Islet of Langerhans (tissue), 1 donor: ENCODE measurements around the gene SWAP70.
"Not testable (repeated sequence)": the region's sequence is repeated elsewhere in the genome, so short reads cannot be mapped to it uniquely, and the experiment has no call there.

ENCODE experiments used
- FAIRE-seq: peaks from one replicate; lab custom pipeline; 2011; peaks lifted over from hg19 to GRCh38; lab: Jason Lieb, UNC

Gene SWAP70

DNA sequence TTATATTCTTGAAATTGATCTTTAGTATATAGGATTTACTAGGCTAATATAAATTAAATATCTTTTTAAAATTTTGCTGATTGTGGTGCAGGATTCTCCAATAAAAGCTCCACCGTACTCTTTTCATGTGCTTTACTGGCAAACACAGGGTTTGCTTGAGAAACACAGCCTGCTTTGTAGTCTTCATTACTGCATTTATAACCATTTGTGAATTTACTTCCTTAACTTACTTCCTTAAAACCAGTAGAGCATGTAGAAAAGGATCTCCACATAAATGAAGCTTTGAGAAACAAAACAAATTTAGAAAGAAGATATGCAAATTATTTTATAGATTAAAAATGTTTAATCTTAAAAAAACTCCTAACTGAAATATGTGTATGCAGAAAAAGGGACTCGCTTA is 28.8 kb downstream of the SWAP70 start:
- no peak for FAIRE-seq

DNA sequence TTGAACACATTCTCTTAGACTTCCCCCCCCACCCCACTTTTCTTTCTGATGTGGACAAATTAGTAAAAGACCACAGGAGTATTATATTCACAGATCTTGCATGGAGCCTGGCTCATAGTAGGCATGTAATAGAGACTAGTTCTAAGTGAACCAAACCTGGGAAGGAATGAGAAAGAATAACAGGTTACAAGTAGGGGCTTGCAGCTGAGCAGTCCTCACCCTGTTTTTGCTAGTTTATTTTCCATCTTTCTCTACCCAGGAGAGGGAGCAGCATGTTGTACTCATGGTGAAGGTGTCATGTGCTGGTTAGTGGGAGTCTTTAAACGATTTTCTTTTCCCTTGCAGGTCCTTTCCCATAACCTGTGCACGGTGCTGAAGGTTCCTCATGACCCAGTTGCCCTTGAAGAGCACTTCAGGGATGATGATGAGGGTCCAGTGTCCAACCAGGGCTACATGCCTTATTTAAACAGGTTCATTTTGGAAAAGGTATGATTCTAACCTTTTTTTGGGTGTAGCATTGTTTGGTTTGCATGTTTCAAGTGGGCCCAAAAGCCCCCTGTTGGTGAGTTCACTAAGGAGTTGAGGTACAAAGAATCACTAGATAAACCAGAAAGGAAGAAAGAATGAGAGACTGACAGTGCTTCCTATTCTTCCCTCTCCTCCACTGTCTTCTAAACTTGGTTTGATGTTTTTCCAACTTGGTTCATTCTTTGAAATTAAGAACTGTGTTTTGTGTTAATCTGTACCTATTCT is 30.1 kb downstream of the SWAP70 start:
- FAIRE-seq, result no peak

DNA sequence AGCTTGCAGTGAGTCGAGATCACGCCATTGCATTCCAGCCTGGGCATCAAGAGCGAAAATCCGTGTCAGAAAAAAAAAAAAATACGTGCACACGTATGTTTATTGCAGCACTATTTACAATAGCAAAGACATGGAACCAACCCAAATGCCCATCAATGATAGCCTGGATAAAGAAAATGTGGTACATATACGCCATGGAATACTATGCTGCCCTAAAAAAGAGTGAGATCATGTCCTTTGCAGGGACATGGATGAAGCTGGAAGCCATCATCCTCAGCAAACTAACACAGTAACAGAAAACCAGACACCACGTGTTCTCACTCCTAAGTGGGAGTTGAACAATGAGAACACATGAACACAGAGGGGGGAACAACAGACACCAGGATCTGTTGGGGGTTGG is 31.4 kb downstream of the SWAP70 start:
- FAIRE-seq, result not testable (repeated sequence)

DNA sequence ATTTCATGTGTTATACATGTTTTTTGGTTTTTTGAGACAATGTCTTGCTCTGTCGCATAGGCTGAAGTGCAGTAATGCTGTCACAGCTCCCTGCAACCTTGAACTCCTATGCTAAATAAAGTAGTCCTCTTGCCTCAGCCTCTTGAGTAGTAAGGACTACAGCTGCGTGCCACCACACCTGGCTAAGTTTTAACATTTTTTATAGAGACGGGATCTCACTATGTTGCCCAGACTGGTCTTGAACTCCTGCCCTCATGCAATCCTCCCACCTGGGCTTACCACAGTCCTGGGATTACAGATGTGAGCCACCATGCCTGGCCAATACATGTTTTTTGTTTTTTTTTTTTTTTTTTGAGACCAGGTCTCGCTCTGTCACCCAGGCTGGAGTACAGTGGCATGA is 33.9 kb downstream of the SWAP70 start:
- FAIRE-seq, result no peak

DNA sequence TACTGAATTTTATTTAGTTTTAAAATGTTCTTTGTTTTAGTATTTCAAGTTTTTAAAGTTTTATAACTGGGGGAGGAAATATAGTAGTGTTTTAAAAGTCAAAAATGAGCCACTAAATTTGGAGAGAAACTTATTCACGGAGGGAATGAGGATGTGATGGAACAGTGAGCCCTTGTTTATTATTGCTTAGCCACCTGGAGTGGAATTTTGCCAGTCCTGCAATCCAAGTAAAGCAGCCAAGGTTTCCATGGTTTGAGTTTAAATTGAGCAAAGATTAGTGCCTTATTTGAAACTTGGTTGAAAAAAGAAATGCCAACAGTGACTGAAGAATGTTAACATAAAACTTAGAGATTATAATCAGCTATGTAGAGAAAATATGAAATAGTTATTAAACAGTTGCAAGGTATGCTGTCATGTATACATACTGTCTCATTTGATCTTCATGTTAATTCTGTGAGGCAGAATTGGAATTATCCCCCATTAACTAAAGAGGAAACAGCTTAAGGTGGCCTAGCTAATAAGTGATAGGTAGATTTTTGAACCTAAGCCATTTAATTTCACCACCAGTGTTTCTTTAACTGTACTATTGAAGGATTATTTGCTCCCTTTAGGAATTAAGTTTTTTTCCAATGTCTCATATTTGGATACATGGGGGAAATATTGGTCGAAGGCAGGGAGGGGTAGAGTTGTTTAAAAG is 36.4 kb downstream of the SWAP70 start:
- no peak for FAIRE-seq

DNA sequence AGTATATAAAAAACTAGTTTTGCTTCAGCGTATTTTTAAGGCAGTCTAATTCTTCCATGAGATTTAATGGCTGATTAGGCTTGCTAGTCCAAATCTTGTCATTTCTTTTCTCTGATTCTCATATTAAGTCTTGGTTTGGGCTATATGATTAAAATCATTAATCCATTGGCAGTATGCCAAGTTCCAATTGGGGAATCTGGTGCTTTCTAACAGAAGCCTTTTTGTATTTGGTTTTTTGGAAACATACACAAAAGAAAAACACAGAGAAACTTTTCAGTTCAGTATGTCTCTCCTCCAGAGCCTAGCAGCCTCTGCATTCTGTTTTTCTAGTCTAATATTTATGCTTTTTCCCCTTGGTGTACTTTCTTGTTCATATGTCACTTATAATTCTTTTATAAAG is 37.9 kb downstream of the SWAP70 start:
- FAIRE-seq, result no peak

DNA sequence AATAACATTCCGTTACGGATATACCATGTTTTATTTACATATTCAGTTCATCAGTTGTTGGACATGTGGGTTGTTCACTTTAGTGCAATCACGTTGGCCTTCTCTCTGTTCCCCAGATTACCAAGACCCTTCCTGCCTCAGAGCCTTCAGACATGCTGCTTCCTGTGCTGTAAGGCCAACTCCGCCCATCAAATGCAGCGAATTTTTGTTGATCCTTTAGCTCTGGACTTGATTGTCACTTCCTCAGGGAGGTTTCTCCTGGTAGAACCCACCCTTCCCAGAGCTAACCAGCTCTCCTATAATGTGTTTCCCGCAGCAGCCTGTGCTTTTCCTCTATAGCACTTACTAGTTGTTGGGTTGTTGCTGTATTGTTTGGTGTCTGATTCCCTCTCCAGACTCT is 39.4 kb downstream of the SWAP70 start:
- no peak for FAIRE-seq

DNA sequence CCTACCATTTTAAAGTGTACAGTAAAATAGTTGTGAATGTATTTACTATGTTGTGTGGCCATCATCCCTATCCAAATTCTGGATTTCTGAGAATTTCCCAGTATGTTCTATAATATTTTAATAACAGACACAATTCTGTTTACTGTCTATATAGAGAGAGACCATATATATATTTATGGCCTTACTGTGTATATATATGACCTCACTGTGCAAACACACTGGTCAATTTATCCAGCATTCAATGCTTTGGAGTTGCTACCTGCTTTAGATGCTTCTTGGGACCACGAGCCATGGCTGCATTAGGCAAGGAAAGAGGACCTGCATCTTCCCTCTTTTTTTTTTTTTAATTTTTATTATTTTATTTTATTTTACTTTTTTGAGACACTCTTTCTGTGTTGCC is 40.2 kb downstream of the SWAP70 start:
- FAIRE-seq, result no peak

DNA sequence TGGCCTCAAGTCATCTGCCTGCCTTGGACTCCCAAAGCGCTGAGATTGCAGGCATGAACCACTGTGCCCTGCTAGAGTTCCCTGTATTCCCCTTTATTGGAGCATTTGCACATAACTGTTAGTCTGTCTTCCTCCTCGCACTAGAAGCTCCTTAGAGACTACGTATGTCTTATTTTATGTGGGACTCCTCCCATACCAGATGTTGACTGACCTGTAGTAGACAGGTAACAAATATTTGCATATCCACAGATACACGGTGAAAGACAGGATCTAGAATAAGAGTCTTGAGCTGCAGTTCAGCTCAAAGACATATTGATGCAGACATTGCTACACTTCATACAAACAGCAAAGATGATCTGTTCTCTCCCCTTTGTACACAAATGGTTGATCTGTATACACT is 40.7 kb downstream of the SWAP70 start:
- no peak for FAIRE-seq

DNA sequence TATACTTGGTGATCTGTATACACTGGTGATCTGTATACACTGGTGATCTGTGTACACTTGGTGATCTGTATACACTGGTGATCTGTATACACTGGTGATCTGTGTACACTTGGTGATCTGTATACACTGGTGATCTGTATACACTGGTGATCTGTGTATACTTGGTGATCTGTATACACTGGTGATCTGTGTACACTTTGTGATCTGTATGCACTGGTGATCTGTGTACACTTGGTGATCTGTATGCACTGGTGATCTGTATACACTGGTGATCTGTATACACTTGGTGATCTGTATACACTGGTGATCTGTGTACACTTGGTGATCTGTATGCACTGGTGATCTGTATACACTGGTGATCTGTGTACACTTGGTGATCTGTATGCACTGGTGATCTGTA is 41.5 kb downstream of the SWAP70 start:
- not testable (repeated sequence) for FAIRE-seq

DNA sequence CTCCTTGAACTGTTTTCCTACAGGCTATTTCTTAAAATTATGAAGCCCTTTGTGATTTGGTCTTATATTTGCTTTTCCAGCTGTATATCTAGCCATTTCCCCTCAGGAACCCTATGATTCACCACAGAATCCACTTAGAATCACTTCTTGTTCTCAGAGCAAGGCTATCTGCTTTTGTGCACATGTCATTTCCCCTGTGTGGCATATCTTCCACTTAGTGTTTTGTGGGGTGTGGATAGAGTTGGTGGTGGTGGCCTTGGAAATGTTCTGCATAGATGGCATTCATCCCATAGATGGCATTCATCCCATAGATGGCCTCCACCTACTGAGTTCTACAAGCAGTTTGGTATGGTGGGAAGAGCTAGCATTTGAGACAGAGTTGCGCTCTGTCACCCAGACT is 44.7 kb downstream of the SWAP70 start:
- no peak for FAIRE-seq

DNA sequence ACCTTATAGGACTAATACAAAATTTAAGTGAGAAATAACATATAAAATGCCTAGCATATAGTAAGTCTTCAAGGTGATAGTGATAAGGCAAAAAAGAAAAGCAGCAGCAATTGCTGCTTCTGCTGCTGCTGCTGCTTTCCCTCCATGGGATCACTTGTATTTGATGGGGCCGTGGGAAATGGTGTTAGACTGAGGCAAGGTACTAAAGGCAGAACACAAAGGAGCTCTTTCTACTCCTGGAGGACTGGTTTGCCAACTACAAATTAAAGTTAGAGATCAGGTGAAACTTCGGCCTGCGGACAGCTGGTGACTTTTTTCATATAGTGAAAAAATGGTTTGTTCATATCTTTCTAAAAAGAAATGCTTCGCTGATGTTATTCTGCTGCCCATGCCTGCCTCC is 46.3 kb downstream of the SWAP70 start:
- no peak for FAIRE-seq

DNA sequence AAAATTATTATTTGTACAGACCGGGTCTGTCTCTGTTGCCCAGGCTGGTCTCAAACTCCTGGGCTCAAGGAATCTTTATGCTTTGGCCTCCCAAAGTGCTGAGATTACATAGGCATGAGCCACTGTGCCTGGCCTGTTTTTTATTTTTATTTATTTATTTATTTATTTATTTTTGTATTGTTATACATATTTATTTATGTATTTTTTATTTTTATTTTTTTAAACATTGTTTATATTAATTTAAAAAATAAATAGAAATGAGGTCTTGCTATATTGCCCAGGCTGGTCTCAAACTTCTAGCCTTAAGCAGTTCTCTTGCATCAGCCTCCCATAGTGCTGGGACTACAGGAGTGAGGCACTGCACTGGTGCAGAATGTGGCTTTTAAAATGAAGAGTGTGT is 47.0 kb downstream of the SWAP70 start:
- FAIRE-seq, result no peak

DNA sequence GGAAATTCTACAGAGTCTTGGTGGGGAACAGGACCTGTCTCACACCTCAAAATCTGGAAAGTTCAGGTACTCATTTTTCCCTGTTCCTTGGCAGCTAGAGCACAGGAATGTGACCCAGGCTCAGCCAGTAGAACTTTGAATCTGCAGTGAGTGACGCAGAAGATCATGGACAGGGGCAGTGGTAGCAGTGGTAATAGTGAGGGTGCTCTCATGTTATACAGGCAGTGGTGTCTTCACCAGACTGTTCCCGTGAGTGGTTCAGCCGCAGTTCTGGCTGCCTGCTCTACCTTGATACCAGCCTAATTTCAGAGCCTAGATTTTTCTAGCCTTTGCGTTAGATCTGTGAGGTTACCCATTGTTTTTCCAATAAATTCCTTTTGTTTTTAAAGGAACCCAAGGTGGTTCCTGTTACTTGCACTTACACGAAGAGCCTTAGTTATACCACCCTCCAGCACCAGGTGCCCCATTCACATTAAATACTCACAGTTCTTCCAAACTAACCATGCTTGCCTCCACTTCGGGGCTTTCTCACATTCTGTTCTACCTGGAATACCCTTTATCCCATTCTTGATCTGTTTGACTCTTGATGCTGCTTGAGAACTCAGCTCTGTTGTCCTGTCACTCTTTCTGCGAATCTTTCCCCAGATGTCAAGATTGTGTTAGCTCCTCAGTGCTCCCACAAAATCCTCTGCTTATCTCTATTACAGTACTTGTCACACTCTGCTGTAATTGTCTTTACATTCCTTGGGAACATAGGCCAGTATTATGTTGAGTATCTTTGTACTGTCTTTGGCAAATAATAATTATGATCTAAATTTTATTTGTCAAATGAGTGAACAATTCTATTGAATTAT is 47.8 kb downstream of the SWAP70 start:
- FAIRE-seq, result no peak

DNA sequence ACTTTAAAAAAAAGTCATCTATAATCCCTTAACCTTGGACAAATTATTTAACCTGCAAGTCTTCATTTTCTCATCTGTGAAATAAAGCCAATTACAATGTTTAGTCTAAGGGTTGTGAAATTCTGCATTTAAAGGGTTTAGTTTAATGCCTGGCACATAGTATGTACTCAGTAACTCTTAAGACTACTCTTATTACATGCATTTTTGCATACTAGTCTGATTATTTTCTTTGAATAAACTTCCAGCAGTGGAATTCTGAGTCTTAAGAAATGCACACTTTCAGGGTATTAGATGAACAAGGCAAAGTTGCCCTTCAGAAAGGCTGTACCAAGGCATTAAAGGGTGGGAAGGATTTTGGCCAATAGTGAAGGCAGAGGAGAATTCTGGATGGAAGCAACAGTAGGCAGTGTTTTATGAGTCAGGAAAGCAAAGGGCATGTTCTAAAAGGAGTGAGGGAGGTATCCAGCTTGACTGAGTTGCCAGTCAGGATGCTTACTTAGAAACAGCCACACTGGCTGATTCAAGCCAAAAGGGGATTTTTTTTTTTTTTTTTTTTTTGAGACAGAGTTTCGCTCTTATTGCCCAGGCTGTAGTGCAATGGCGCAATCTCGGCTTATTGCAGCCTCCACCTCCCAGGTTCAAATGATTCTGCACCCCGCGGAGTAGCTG is 50.5 kb downstream of the SWAP70 start:
- FAIRE-seq, result no peak

DNA sequence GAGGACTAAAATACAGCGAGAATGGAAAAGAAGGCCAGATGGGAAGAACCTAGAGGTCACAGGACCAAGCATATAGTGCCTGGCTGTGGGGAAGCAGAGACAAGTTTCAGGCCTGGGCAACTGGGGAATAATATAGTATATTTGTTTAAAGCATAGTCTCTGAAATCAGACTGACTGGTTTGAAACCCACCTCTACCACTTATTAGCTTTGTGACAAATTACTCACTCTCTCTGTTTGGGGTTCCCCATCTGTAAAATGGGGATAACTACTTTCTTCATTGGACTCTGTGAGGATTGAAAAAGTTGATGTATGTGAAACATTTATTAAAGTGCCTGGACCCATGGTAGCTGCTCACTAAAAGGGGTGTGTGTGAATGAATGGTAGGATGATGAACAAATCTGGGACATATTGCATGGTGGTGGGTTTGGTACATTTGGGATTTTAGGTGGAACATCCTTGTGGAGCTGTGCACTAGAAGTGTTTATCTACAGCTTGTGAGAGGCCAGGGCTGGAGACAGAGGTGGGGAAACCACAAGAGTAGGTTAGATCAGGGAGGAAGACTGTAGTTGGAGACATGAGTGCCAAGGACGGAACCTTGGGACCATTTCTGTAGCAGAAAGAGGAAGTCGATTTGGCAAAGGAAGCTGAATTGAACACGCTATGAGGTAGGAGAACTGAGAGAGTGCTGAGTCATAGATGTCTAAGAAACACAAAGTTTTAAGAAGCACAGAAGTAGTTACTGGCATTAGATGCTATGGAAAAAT is 52.6 kb downstream of the SWAP70 start:
- FAIRE-seq, result no peak

DNA sequence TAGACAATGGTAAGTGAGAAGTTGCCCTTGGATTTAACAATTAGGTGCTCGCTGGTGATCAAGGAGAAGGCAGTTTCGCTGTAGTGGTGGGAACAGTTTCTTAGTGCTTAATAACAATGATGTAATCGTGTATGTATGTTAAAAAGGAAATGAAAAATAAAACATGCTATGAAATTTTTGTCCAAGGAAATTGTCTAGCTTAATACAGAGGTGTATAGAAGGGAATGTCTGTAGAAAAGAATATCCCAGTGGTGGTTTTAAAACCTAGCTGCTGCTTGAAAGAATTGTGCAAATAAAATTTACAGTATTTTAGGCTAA is 53.1 kb downstream of the SWAP70 start:
- no peak for FAIRE-seq

DNA sequence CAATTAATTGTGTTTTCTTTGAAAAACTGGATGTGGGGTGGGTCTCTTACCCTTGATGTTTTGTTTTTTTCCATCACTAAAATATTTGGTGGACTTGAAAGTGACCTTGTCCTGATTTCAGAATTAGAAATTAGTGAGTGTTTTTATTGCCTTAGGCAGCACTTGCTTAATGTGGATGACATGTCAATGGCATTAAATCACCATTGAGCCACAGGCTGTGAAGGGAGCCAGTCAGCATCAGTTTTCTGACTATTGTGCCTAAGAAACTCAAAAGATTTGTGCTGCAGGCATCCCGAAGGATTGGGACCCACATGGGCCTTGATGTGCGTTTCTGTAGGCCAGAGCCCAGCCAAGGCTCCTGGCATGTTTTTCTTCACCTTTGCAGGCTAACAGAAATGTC is 53.8 kb downstream of the SWAP70 start:
- no peak for FAIRE-seq

DNA sequence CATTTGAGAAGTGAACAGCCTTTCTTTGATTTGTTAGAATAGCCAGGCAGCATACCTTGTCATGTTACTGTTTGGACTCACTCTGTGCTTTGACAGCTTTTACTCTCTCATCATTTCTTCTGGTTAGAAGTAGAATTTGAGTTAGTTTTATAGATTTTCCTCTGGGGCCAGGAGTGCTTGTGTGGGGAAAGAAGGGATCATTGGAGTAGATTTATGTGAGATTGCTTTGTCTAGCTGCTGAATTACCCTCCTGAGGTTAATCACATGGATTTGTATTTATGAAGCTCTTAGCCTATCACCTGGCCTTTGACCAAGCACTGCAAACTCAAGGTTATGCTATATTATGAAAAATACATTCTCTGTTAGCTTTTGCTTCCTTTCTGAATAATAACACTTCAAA is 54.3 kb downstream of the SWAP70 start:
- no peak for FAIRE-seq

DNA sequence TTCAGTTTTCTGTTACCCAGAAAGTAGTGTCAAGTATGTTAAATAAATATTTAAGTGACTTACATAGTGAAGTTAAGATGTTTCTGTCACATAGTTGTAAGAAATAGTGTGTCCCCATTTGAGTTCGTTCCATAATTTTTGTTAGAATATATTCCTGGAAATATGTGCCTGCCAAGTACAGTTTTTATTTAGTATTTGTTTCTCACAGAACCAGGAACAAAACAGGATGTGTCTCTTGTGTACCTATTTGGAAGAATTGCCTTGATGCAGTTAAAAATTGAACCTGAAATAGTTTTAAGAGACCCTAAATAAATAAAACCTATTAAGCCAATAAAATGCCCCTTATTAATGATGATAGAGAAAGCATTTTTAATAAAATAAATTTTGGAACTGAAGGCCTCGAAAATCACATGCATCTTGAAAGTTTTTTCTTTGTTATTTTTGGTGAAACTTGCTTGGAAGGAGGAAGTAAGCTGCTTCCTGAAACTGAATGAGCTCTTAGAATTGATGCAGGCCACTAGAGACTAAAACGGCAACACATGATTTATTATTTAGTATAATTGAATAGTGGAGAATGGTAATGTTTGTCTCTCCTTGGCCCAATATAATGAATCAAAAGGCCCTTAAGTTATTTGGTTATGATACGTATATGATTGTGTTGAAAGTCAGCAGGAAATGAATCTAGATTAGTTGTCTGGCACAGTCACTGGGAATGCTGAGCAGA is 55.9 kb downstream of the SWAP70 start:
- FAIRE-seq, result peak; percentile 13

DNA sequence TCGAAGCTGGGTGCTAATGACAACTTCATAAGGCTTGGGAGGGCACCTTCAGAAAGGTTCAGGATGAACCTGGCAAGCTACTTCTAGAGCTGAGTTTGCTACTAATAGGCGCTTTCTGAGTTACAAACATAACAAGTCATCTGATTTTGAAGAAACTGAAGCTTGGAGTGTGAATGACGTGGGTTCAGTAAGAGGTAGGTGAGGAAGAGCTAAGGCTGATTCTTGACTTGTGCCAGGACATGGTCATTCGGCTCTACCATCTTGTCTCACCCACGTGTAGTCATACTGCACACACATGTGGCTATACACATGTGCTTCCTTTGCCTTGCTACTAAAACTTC is 56.4 kb downstream of the SWAP70 start:
- FAIRE-seq, result no peak

DNA sequence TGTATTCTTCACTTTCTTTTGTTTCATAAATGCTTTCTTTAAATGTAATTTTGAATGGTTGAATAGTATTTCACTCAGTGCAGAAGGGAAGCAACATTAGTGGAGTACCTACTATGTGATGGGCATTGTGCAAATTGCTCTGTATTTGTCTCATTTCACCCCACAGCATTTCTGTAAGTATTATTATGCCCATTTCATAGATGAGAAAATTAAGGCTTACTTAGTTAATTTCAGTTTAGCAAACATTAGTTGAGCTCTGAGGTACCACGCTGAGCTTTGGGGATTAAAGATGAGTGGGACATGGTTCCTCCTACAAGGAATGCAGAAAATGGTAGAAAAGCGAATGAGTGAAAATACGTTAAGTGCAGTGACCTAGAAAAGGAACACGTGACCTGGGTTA is 58.1 kb downstream of the SWAP70 start:
- no peak for FAIRE-seq
